Measurements from ENCODE around the gene LIMS2. TPM values are rescaled to one million over a fixed set of nuclear protein-coding genes. Genes with fewer than 3 reads are reported as not detected.

Gene LIMS2
- total RNA-seq, 4 donors from 2014 or later, result 99.2 to 342 (median 175) TPM

- WGBS, result 91% methylated on average over 17 of the region's 17 CpGs
- Histone ChIP-seq H3K27me3 (no peaks in the 10 kb centered on the region), H3K4me3 (no peak overlapping the region), H3K4me1 (no peaks in the 10 kb centered on the region), H3K36me3 (no peaks in the 10 kb centered on the region), H3K9me3 (no peaks in the 10 kb centered on the region), H3K27ac (replicated peaks in 1 of 4) (no peak overlapping the region)
- intact Hi-C loops (cut with DNase I), result no loop called here
- TF ChIP-seq EP300 (IDR thresholded peaks at IDR 0.05) (no peak), POLR2A (IDR thresholded peaks at IDR 0.05; ENCODE audit: low read depth) (no peak)
- no peak for DNase-seq (ENCODE audit: extremely low spot score)
Observed at GRCh38 chr2:127597046-127597983, 78.0 kb downstream of the LIMS2 start.

DNA sequence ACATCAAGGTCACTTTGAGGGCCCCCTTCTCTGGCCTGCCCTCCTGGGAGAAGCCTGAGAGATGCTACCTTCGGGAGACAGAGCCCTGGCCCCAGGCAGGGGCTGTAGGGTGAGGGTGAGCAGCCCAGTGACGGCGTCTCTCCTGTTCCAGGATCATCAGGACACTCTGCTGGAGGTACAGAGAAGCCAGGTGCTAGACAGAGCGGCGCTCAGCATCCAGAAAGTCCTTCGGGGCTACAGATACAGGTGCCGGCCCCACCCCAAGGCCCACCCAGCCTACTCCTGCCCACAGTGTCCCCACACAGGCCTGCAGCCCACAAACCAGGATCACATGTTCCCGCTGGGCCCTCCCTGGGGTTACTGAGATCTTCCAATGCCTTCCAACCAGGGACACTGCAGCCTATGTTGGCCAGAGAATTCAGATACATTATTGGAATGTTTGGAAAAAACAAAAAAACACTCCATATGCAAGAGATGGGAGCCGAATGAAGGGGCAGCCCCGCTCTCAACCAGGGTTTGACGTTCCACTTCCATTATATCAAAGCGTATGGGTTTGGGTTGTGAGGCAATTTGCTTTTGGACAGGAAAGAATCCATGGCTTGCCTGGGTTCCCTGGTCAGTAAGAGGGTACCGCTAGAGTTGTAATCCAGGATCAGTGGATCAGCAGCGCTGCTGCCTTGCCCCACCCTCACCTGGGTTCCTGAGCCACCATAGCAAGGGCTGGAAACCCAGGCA is 78.9 kb downstream of the LIMS2 start:
- no peak overlapping the region for H3K4me3 ChIP-seq
- peaks cover 0 to 5% (median 0%) of the 10 kb centered on the region in 4 donors for H3K4me1 ChIP-seq
- TF ChIP-seq POLR2AphosphoS5 (IDR thresholded peaks at IDR 0.05) (no peak), EP300 (IDR thresholded peaks at IDR 0.05) (no peak), POLR2A (IDR thresholded peaks at IDR 0.05; ENCODE audit: low read depth) (no peak)
- TF ChIP-seq, protein P1, sequence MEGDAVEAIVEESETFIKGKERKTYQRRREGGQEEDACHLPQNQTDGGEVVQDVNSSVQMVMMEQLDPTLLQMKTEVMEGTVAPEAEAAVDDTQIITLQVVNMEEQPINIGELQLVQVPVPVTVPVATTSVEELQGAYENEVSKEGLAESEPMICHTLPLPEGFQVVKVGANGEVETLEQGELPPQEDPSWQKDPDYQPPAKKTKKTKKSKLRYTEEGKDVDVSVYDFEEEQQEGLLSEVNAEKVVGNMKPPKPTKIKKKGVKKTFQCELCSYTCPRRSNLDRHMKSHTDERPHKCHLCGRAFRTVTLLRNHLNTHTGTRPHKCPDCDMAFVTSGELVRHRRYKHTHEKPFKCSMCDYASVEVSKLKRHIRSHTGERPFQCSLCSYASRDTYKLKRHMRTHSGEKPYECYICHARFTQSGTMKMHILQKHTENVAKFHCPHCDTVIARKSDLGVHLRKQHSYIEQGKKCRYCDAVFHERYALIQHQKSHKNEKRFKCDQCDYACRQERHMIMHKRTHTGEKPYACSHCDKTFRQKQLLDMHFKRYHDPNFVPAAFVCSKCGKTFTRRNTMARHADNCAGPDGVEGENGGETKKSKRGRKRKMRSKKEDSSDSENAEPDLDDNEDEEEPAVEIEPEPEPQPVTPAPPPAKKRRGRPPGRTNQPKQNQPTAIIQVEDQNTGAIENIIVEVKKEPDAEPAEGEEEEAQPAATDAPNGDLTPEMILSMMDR (IDR thresholded peaks at IDR 0.05), result no peak
- WGBS, result 96% methylated on average over 11 of the region's 14 CpGs
- H3K36me3 ChIP-seq, result no peaks in the 10 kb centered on the region
- DNase-seq (ENCODE audit: extremely low spot score), result no peak
- H3K27ac ChIP-seq (replicated peaks in 1 of 4), result no peak overlapping the region
- intact Hi-C loops (cut with DNase I), result no loop called here
- H3K9me3 ChIP-seq, result no peaks in the 10 kb centered on the region
- no peaks in the 10 kb centered on the region for H3K27me3 ChIP-seq

DNA sequence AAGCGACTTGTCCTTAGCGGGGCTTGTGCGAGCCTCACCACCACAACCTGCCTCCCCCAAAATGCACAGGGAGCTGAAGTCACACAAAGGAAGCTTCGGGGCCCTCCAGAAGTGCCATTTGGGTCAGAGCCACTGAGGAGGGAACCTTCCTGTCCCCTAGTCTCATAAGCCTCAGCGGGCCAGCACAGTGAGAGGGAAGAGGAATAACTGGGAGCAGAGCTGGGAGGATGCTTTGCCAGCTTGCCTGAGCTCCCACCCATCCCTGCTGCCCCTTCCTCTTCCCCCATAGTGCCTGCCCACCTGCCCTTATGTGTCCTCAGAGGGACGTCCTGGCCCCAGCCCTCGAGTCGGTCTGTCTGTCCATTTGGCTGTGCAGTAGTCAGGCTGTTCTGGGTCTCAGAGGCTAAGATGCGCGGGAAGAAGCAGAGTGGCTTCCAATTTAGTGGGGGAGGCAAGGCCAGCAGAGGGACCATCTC is 81.2 kb downstream of the LIMS2 start:
- Histone ChIP-seq H3K4me1 (peaks cover 0 to 8% (median 0%) of the 10 kb centered on the region in 4 donors), H3K4me3 (no peak overlapping the region), H3K36me3 (no peaks in the 10 kb centered on the region), H3K27ac (replicated peaks in 1 of 4) (no peak overlapping the region), H3K27me3 (no peaks in the 10 kb centered on the region), H3K9me3 (no peaks in the 10 kb centered on the region)
- 91% methylated on average over 7 of the region's 10 CpGs for WGBS
- TF ChIP-seq POLR2A (IDR thresholded peaks at IDR 0.05; ENCODE audit: low read depth) (no peak), POLR2AphosphoS5 (IDR thresholded peaks at IDR 0.05) (no peak), EP300 (IDR thresholded peaks at IDR 0.05) (no peak)
- TF ChIP-seq, protein P1 (IDR thresholded peaks at IDR 0.05), result no peak
- no peak for DNase-seq (ENCODE audit: extremely low spot score)
- intact Hi-C loops (cut with DNase I), result loop anchor here (5.0 kb wide), 1 partner anchor 103 kb away; no protein-coding TSS in a partner anchor

GRCh38 chr2:127593228-127594115 is 81.9 kb downstream of the LIMS2 start:
- intact Hi-C loops (cut with DNase I), result loop anchor here (5.0 kb wide), 1 partner anchor 104 kb away; no protein-coding TSS in a partner anchor
- 93% methylated on average over 22 of the region's 27 CpGs for WGBS
- TF ChIP-seq, protein P1 (IDR thresholded peaks at IDR 0.05), result no peak
- no peak for TF ChIP-seq POLR2A (IDR thresholded peaks at IDR 0.05; ENCODE audit: low read depth)
- TF ChIP-seq POLR2AphosphoS5 (IDR thresholded peaks at IDR 0.05), result no peak
- Histone ChIP-seq H3K4me1 (peaks cover 0 to 8% (median 0%) of the 10 kb centered on the region in 4 donors), H3K4me3 (no peak overlapping the region), H3K36me3 (no peaks in the 10 kb centered on the region), H3K9me3 (no peaks in the 10 kb centered on the region), H3K27me3 (no peaks in the 10 kb centered on the region), H3K27ac (replicated peaks in 1 of 4) (no peak overlapping the region)
- DNase-seq (ENCODE audit: extremely low spot score), result peak; percentile 72
